ENCODE measurements around the gene TICRR. TPM values are rescaled to one million over a fixed set of nuclear protein-coding genes. Genes with fewer than 3 reads are reported as not detected.

TICRR gene
- total RNA-seq, 1 experiment from 2014 or later: 7.0 TPM

- DNase-seq (ENCODE audit: low read depth): no peak
Observed at GRCh38 chr15:89629829-89630228, 54.6 kb downstream of the TICRR start.

- no peak for DNase-seq (ENCODE audit: low read depth)
Observed at GRCh38 chr15:89630260-89630659, 55.0 kb downstream of the TICRR start.

- DNase-seq (ENCODE audit: low read depth): no peak
Observed at GRCh38 chr15:89630974-89631901, 56.0 kb downstream of the TICRR start.

GRCh38 chr15:89631902-89632264, 56.6 kb downstream of the TICRR start:
- no peak for DNase-seq (ENCODE audit: low read depth)

GRCh38 chr15:89632563-89633430, 57.5 kb downstream of the TICRR start:
- no peak for DNase-seq (ENCODE audit: low read depth)

GRCh38 chr15:89633585-89633984, 58.3 kb downstream of the TICRR start:
- no peak for DNase-seq (ENCODE audit: low read depth)

- no peak for DNase-seq (ENCODE audit: low read depth)
Observed at GRCh38 chr15:89640245-89640644, 65.0 kb downstream of the TICRR start.

GRCh38 chr15:89641053-89641452, 65.8 kb downstream of the TICRR start:
- no peak for DNase-seq (ENCODE audit: low read depth)

- no peak for DNase-seq (ENCODE audit: low read depth)
Observed at GRCh38 chr15:89642106-89642505, 66.8 kb downstream of the TICRR start.

- DNase-seq (ENCODE audit: low read depth): no peak
Observed at GRCh38 chr15:89645680-89646079, 70.4 kb downstream of the TICRR start.

GRCh38 chr15:89646416-89647141, 71.3 kb downstream of the TICRR start:
- DNase-seq (ENCODE audit: low read depth): no peak

- DNase-seq (ENCODE audit: low read depth): peak; percentile 73
Observed at GRCh38 chr15:89647191-89647851, 72.1 kb downstream of the TICRR start.

- DNase-seq (ENCODE audit: low read depth): no peak
Observed at GRCh38 chr15:89648106-89649012, 73.1 kb downstream of the TICRR start.

GRCh38 chr15:89649013-89649625, 73.8 kb downstream of the TICRR start:
- no peak for DNase-seq (ENCODE audit: low read depth)

- DNase-seq (ENCODE audit: low read depth): no peak
Observed at GRCh38 chr15:89649716-89650115, 74.4 kb downstream of the TICRR start.

- no peak for DNase-seq (ENCODE audit: low read depth)
Observed at GRCh38 chr15:89652131-89652530, 76.9 kb downstream of the TICRR start.

GRCh38 chr15:89652666-89653065, 77.4 kb downstream of the TICRR start:
- DNase-seq (ENCODE audit: low read depth): no peak

- no peak for DNase-seq (ENCODE audit: low read depth)
Observed at GRCh38 chr15:89653578-89653977, 78.3 kb downstream of the TICRR start.

GRCh38 chr15:89654301-89654761, 79.1 kb downstream of the TICRR start:
- peak; percentile 41 for DNase-seq (ENCODE audit: low read depth)
